Mesenchymal stem cell (in vitro differentiated cells and primary cell): Measurements from ENCODE around the gene PDPR.
"Not testable (repeated sequence)": the region's sequence is repeated elsewhere in the genome, so short reads cannot be mapped to it uniquely, and the experiment has no call there.

Experiments used
- DNase-seq: peaks from one replicate; pipeline ENCODE4 v3.0.0-alpha.2; 2013
- H2AFZ ChIP-seq: one replicate; pipeline ENCODE4 v1.6.1; 2013; ENCODE audit warnings: low read depth, mild to moderate bottlenecking, control low read depth, inconsistent platforms, low read length, moderate library complexity
- H2AK5ac ChIP-seq: 2 replicates; pipeline ENCODE4 v1.6.1; 2013; ENCODE audit warnings: low read length, moderate library complexity, mild to moderate bottlenecking, inconsistent platforms; ENCODE audit not compliant: severe bottlenecking
- H2BK120ac ChIP-seq: one replicate; pipeline ENCODE4 v1.6.1; 2013; ENCODE audit warnings: low read depth, mild to moderate bottlenecking, inconsistent platforms, low read length, moderate library complexity
- H2BK12ac ChIP-seq, 2 experiments: one replicate each; pipeline ENCODE4 v1.6.1; 2013; ENCODE audit warnings: inconsistent platforms in 2 of 2, low read length in 2 of 2, mild to moderate bottlenecking in 2 of 2, moderate library complexity in 2 of 2, control low read depth in 1 of 2
- H2BK15ac ChIP-seq: one replicate; pipeline ENCODE4 v1.6.1; 2013; ENCODE audit warnings: mild to moderate bottlenecking, low read depth, inconsistent platforms; ENCODE audit not compliant: poor library complexity, severe bottlenecking
- H2BK5ac ChIP-seq: 2 replicates; pipeline ENCODE4 v1.6.1; 2013; ENCODE audit warnings: low read depth, mild to moderate bottlenecking, low read length, control low read depth, inconsistent platforms; ENCODE audit not compliant: poor library complexity, severe bottlenecking
- H3K14ac ChIP-seq, 2 experiments: one replicate each; pipeline ENCODE4 v1.6.1; 2013; ENCODE audit warnings: inconsistent platforms in 2 of 2, low read length in 2 of 2, control low read depth in 1 of 2, mild to moderate bottlenecking in 1 of 2, moderate library complexity in 1 of 2
- H3K18ac ChIP-seq, 2 experiments: one replicate each; pipeline ENCODE4 v1.6.1; 2013; ENCODE audit warnings: inconsistent platforms in 2 of 2, low read length in 2 of 2, control low read depth in 1 of 2, low read depth in 1 of 2, mild to moderate bottlenecking in 1 of 2
- H3K23ac ChIP-seq, 2 experiments: one replicate each; pipeline ENCODE4 v1.6.1; 2013; ENCODE audit warnings: inconsistent platforms in 2 of 2, low read length in 2 of 2, mild to moderate bottlenecking in 2 of 2, moderate library complexity in 2 of 2, control low read depth in 1 of 2
- H3K27ac ChIP-seq: 2 replicates; pipeline ENCODE4 v1.5.1; 2013; ENCODE audit warnings: mild to moderate bottlenecking, moderate library complexity, low read length, control low read depth, inconsistent platforms; ENCODE audit not compliant: poor library complexity, severe bottlenecking
- H3K27me3 ChIP-seq, 2 experiments: 2 replicates each; pipeline versions ENCODE4 v1.6.1 to v1.7.0; 2013; ENCODE audit warnings: low read length in 2 of 2, mild to moderate bottlenecking in 2 of 2, moderate library complexity in 2 of 2, control low read depth in 1 of 2, inconsistent platforms in 1 of 2; ENCODE audit not compliant: control insufficient read depth in 1 of 2, insufficient read depth in 1 of 2
- H3K36me3 ChIP-seq, 2 experiments: 2 replicates each; pipeline versions ENCODE4 v1.6.1 to v1.7.0; 2013; ENCODE audit warnings: low read length in 2 of 2, control low read depth in 1 of 2, inconsistent platforms in 1 of 2, low read depth in 1 of 2, mild to moderate bottlenecking in 1 of 2; ENCODE audit not compliant: insufficient read depth in 2 of 2, control insufficient read depth in 1 of 2
- H3K4ac ChIP-seq, 2 experiments: one replicate each; pipeline ENCODE4 v1.6.1; 2013; ENCODE audit warnings: inconsistent platforms in 2 of 2, low read length in 2 of 2, mild to moderate bottlenecking in 2 of 2, moderate library complexity in 2 of 2, control low read depth in 1 of 2, low read depth in 1 of 2
- H3K4me1 ChIP-seq: 2 replicates; pipeline ENCODE4 v1.6.1; 2013; ENCODE audit warnings: low read depth, low read length, control low read depth; ENCODE audit not compliant: control insufficient read depth, insufficient read depth
- H3K4me2 ChIP-seq: 2 replicates; pipeline ENCODE4 v1.6.1; 2013; ENCODE audit warnings: low read length, mild to moderate bottlenecking, inconsistent platforms; ENCODE audit not compliant: poor library complexity, severe bottlenecking
- H3K4me3 ChIP-seq, 2 experiments: 2 replicates each; pipeline versions ENCODE4 v1.5.1 to v1.7.0; 2013; ENCODE audit warnings: low read length in 2 of 2, mild to moderate bottlenecking in 2 of 2, control low read depth in 1 of 2, low read depth in 1 of 2; ENCODE audit not compliant: insufficient read depth in 1 of 2
- H3K79me1 ChIP-seq: replicated peaks from 2 replicates; pipeline ENCODE4 v1.6.1; 2013; ENCODE audit warnings: mild to moderate bottlenecking, control low read depth, low read length, inconsistent platforms; ENCODE audit not compliant: poor library complexity, severe bottlenecking
- H3K9ac ChIP-seq: 2 replicates; pipeline ENCODE4 v1.7.0; 2013; ENCODE audit warnings: mild to moderate bottlenecking, low read length, moderate library complexity
- H3K9me3 ChIP-seq: 2 replicates; pipeline ENCODE4 v1.7.0; 2013; ENCODE audit warnings: mild to moderate bottlenecking, low read length; ENCODE audit not compliant: control insufficient read depth
- H4K8ac ChIP-seq: one replicate; pipeline ENCODE4 v1.6.1; 2013; ENCODE audit warnings: inconsistent platforms, mild to moderate bottlenecking, low read length, moderate library complexity
- H4K91ac ChIP-seq: one replicate; pipeline ENCODE4 v1.6.1; 2013; ENCODE audit warnings: mild to moderate bottlenecking, low read length, inconsistent platforms
- WGBS: methylation state at CpG from one replicate; pipeline ENCODE4 v1.1.7; 2013; ENCODE audit warnings: mixed read lengths; 5-methylcytosine and 5-hydroxymethylcytosine counted together

The PDPR gene

DNA sequence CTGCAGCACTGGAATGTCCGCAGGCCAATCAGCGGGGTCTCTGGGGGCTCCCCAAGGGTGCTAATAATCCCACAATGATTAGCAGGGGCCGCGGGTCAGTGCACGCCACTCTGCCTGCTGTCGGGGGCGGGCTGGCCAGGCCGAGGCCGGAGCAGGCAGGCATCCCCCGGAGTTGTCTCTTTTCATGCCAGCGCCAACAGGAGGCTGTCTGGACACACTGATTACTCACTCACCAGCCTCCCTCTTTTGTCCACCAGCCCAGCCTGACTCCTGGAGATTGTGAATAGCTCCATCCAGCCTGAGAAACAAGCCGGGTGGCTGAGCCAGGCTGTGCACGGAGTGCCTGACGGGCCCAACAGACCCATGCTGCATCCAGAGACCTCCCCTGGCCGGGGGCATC, 59.8 kb downstream of the PDPR start:
- H2BK120ac ChIP-seq, H3K79me1 ChIP-seq, H4K8ac ChIP-seq, H3K4ac ChIP-seq, H4K91ac ChIP-seq, H3K4me3 ChIP-seq, H2BK15ac ChIP-seq, DNase-seq, H2AK5ac ChIP-seq, H3K18ac ChIP-seq, H3K4me1 ChIP-seq, H2BK12ac ChIP-seq, H2BK5ac ChIP-seq, H3K9me3 ChIP-seq, H3K36me3 ChIP-seq, H3K27ac ChIP-seq, H3K14ac ChIP-seq, H3K23ac ChIP-seq, H3K4me2 ChIP-seq, H3K9ac ChIP-seq, H3K27me3 ChIP-seq, H2AFZ ChIP-seq: not testable (repeated sequence)
- WGBS: no CpG with 5 or more reads among the region's 15 CpGs

DNA sequence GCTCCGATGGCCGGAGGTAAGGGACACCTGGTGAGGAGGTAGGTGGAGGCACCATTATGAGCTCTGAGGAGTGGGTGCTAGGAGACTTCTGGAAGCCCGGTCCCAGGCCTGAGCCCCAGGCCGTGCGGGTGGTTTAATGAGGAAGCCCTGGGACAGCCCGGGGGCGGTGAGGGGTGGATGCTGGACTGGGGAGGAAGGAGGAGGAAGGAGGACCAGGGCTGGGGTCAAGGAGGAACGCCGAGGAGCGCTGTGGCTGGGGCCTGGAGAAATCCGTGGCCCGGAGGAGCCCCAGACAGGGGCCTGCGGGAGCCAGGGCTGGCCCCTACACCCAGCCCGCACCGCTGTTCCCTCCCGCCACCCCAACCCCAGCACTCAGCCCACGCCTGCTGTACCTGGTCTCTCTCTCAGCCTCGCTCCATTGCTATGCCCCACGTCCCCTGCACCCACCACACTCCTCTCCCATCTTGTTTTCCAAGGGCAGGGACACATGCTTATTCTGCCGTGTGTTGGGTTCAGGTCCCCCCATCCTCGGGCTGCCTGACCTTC, 60.3 kb downstream of the PDPR start:
- not testable (repeated sequence) for H2BK120ac ChIP-seq, H3K27me3 ChIP-seq, H4K91ac ChIP-seq, H3K27ac ChIP-seq, H3K4ac ChIP-seq, H3K79me1 ChIP-seq, H2BK5ac ChIP-seq, H3K4me3 ChIP-seq, H3K9ac ChIP-seq, H2AK5ac ChIP-seq, H3K36me3 ChIP-seq, DNase-seq, H3K18ac ChIP-seq, H3K4me2 ChIP-seq, H3K4me1 ChIP-seq, H2AFZ ChIP-seq, H3K23ac ChIP-seq, H3K9me3 ChIP-seq, H2BK12ac ChIP-seq, H4K8ac ChIP-seq, H2BK15ac ChIP-seq, H3K14ac ChIP-seq
- WGBS: no CpG with 5 or more reads among the region's 21 CpGs

- H4K91ac ChIP-seq, H2BK12ac ChIP-seq, H2BK5ac ChIP-seq, H2BK15ac ChIP-seq, H3K27me3 ChIP-seq, H3K14ac ChIP-seq, H3K27ac ChIP-seq, H3K79me1 ChIP-seq, H2AK5ac ChIP-seq, H3K36me3 ChIP-seq, H3K4me1 ChIP-seq, H2BK120ac ChIP-seq, H3K18ac ChIP-seq, DNase-seq, H3K4ac ChIP-seq, H2AFZ ChIP-seq, H3K4me2 ChIP-seq, H3K23ac ChIP-seq, H3K9me3 ChIP-seq: not testable (repeated sequence)
- Histone ChIP-seq H4K8ac (peak overlapping the region; percentile 49), H3K9ac (peak overlapping the region; percentile 61), H3K4me3 (peak overlapping the region; percentile 37 to 47)
- WGBS: no CpG with 5 or more reads among the region's 71 CpGs
Observed at GRCh38 chr16:70187858-70188607, 73.9 kb downstream of the PDPR start.

- not testable (repeated sequence) for H3K4me1 ChIP-seq, H4K8ac ChIP-seq, H3K27ac ChIP-seq, H2BK120ac ChIP-seq, H2BK5ac ChIP-seq, H2BK12ac ChIP-seq, H2AFZ ChIP-seq, H3K23ac ChIP-seq, H3K9me3 ChIP-seq, H3K14ac ChIP-seq, H2BK15ac ChIP-seq, H3K18ac ChIP-seq, H3K79me1 ChIP-seq, DNase-seq, H3K36me3 ChIP-seq, H2AK5ac ChIP-seq, H3K4me2 ChIP-seq, H3K4ac ChIP-seq, H4K91ac ChIP-seq, H3K9ac ChIP-seq, H3K27me3 ChIP-seq
- WGBS: no CpG with 5 or more reads among the region's 22 CpGs
- H3K4me3 ChIP-seq: peak overlapping the region in 1 of 2 experiments; percentile 47
Observed at GRCh38 chr16:70188608-70188915, 74.4 kb downstream of the PDPR start.
